Naive thymus-derived CD8-positive, alpha-beta T cell (primary cell): Measurements from ENCODE around the gene DAB2IP. TPM values are rescaled to one million over a fixed set of nuclear protein-coding genes. Genes with fewer than 3 reads are reported as not detected.

ENCODE experiments used
- ATAC-seq, 2 donors: fragments of 150-1000 bp; cut with Tn5 transposase in 1 of 2; sonication (Bioruptor Pico), chemical (Tn5 transposase) in 1 of 2; 1 replicate in 1 of 2; 2 replicates in 1 of 2; pipeline ENCODE4 v1.10.0; 2021; ENCODE audit warnings: mild to moderate bottlenecking in 2 of 2, moderate library complexity in 2 of 2
- POLR2A ChIA-PET: fragments of 350-600 bp; sonication (Branson Sonifier 250); formaldehyde crosslinking; loops from one replicate; lab custom pipeline; 2021; ENCODE audit warnings: antibody characterized with exemption; lab: Charles Lee
- DNase-seq, 10 donors: peaks; one replicate each; pipeline versions ENCODE4 v3.0.0 to v3.0.0-alpha.2; 2020 to 2022
- H3K27ac Mint-ChIP-seq, 10 donors: one replicate each; pipeline ENCODE4 v1.8.0; 2020 to 2022; ENCODE audit warnings: mild to moderate bottlenecking in 10 of 10, mixed read lengths in 10 of 10, moderate library complexity in 4 of 10, inconsistent platforms in 1 of 10
- H3K27me3 Mint-ChIP-seq, 5 donors: one replicate each; pipeline ENCODE4 v1.8.0; 2021 to 2022; ENCODE audit warnings: mixed read lengths in 5 of 5
- H3K36me3 Mint-ChIP-seq, 3 donors: one replicate each; pipeline ENCODE4 v1.8.0; 2020 to 2022; ENCODE audit warnings: mixed read lengths in 3 of 3, mild to moderate bottlenecking in 2 of 3, inconsistent platforms in 1 of 3
- H3K4me1 Mint-ChIP-seq, 4 donors: one replicate each; pipeline ENCODE4 v1.8.0; 2021 to 2022; ENCODE audit warnings: mixed read lengths in 4 of 4
- H3K4me3 Mint-ChIP-seq, 10 donors: one replicate each; pipeline ENCODE4 v1.8.0; 2020 to 2022; ENCODE audit warnings: mild to moderate bottlenecking in 10 of 10, mixed read lengths in 10 of 10, moderate library complexity in 6 of 10, inconsistent platforms in 1 of 10
- H3K9me3 Mint-ChIP-seq, 9 donors: one replicate each; pipeline ENCODE4 v1.8.0; 2020 to 2022; ENCODE audit warnings: mixed read lengths in 9 of 9, mild to moderate bottlenecking in 3 of 9, inconsistent platforms in 1 of 9, moderate library complexity in 1 of 9
- polyA plus RNA-seq, 3 donors: library from polyadenylated mRNA; unstranded; fragments of 300-500 nt; fragmentation: Illumina TruSeq; gene quantifications; one replicate each; pipeline ENCODE4 v1.2.3, GENCODE V29; 2021
- total RNA-seq, 8 experiments: library from RNA in 2 of 8; stranded (reverse) in 2 of 8; gene quantifications; one replicate each; pipeline ENCODE4 v1.2.3 and lab custom pipeline; 2021 to 2026

The DAB2IP gene
- total and polyA plus RNA-seq, 5 experiments from 2014 or later, result not detected

GRCh38 chr9:121744687-121745395, 93.4 kb downstream of the DAB2IP start:
- peak in 1 of 2 donors; percentile 27 for ATAC-seq
- Mint-ChIP-seq H3K27me3 (peaks cover 0 to 1% (median 0%) of the 10 kb centered on the region in 5 donors), H3K4me1 (peaks cover 16 to 22% (median 19%) of the 10 kb centered on the region in 4 donors), H3K27ac (no peak overlapping the region), H3K36me3 (no peaks in the 10 kb centered on the region), H3K4me3 (no peak overlapping the region), H3K9me3 (no peaks in the 10 kb centered on the region)
- no peak for DNase-seq
- POLR2A ChIA-PET, result no interaction called here

DNA sequence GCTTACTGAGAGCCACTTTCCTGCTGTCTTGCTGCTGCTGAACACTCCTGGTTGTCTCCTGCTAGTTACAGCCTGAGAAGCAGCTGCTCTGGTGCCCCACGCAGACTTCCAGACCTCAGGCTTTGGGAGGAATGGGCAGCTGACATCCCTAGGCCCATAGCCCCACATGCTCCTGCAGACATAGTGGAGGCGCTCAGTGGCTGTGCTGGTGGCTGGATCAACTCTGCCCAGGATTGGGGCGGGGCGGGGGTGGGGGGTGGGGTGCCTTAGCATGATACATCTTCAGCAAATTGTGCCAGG, 93.9 kb downstream of the DAB2IP start:
- H3K36me3 Mint-ChIP-seq, result no peaks in the 10 kb centered on the region
- H3K27ac Mint-ChIP-seq, result peak overlapping the region in 2 of 10 donors; percentile 4 to 90
- H3K9me3 Mint-ChIP-seq, result no peaks in the 10 kb centered on the region
- peaks cover 16 to 22% (median 19%) of the 10 kb centered on the region in 4 donors for H3K4me1 Mint-ChIP-seq
- no peaks in the 10 kb centered on the region for H3K27me3 Mint-ChIP-seq
- POLR2A ChIA-PET, result no interaction called here
- no peak overlapping the region for H3K4me3 Mint-ChIP-seq
- ATAC-seq (no peak), DNase-seq (no peak)

DNA sequence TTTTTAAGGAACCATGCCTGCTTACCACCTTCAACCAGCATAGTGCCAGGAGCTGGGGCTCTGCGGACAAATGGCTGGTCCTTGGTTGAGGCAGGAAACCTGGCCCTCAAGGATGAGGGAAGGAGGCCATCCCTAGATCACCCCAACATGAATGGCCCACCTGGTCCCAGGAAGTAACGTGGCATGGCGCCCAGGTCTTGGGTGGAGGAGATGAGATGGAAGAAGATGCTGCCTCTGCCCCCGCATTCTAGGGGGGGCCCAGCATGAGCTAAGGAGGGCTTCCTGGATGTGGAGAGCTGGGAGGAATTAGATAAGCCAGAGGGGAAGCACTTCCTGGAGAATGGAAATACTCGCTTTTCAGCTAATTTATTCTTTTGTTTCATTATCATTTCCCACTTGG, 95.0 kb downstream of the DAB2IP start:
- ATAC-seq (no peak), DNase-seq (no peak)
- Mint-ChIP-seq H3K4me3 (peak overlapping the region in 3 of 10 donors; percentile 36 to 65 (median 50)), H3K4me1 (peaks cover 16 to 22% (median 19%) of the 10 kb centered on the region in 4 donors), H3K27ac (peak overlapping the region in 7 of 10 donors; percentile 21 to 90 (median 72)), H3K9me3 (no peaks in the 10 kb centered on the region), H3K36me3 (no peaks in the 10 kb centered on the region), H3K27me3 (no peaks in the 10 kb centered on the region)
- POLR2A ChIA-PET, result no interaction called here

- POLR2A ChIA-PET, result no interaction called here
- Mint-ChIP-seq H3K27ac (peak overlapping the region in 6 of 10 donors; percentile 11 to 90 (median 73)), H3K4me1 (peaks cover 16 to 22% (median 19%) of the 10 kb centered on the region in 4 donors), H3K36me3 (no peaks in the 10 kb centered on the region), H3K27me3 (no peaks in the 10 kb centered on the region), H3K4me3 (peak overlapping the region in 2 of 10 donors; percentile 36 to 50), H3K9me3 (no peaks in the 10 kb centered on the region)
- ATAC-seq (no peak), DNase-seq (no peak)
These were observed 95.4 kb downstream of the DAB2IP start for GRCh38 chr9:121746866-121747265.

- POLR2A ChIA-PET, result no interaction called here
- ATAC-seq (peak; percentile 82 to 88), DNase-seq (peak in 5 of 10 donors; percentile 23 to 55 (median 32))
- H3K9me3 Mint-ChIP-seq, result no peaks in the 10 kb centered on the region
- peaks cover 16 to 22% (median 19%) of the 10 kb centered on the region in 4 donors for H3K4me1 Mint-ChIP-seq
- H3K27me3 Mint-ChIP-seq, result no peaks in the 10 kb centered on the region
- H3K27ac Mint-ChIP-seq, result peak overlapping the region; percentile 7 to 92 (median 34)
- H3K4me3 Mint-ChIP-seq, result peak overlapping the region; percentile 12 to 75 (median 30)
- H3K36me3 Mint-ChIP-seq, result no peaks in the 10 kb centered on the region
These were observed 96.6 kb downstream of the DAB2IP start for GRCh38 chr9:121748074-121748473.

GRCh38 chr9:121748727-121749423, 97.4 kb downstream of the DAB2IP start:
- Mint-ChIP-seq H3K4me3 (peak overlapping the region in 3 of 10 donors; percentile 7 to 63 (median 29)), H3K36me3 (no peaks in the 10 kb centered on the region), H3K9me3 (no peaks in the 10 kb centered on the region), H3K27me3 (no peaks in the 10 kb centered on the region), H3K27ac (peak overlapping the region in 6 of 10 donors; percentile 8 to 92 (median 38)), H3K4me1 (peaks cover 16 to 22% (median 19%) of the 10 kb centered on the region in 4 donors)
- peak in 1 of 2 donors; percentile 7 for ATAC-seq
- POLR2A ChIA-PET, result no interaction called here
- no peak for DNase-seq

- ATAC-seq (no peak), DNase-seq (no peak)
- no peaks in the 10 kb centered on the region for H3K9me3 Mint-ChIP-seq
- H3K27me3 Mint-ChIP-seq, result no peaks in the 10 kb centered on the region
- POLR2A ChIA-PET, result no interaction called here
- H3K36me3 Mint-ChIP-seq, result no peaks in the 10 kb centered on the region
- no peak overlapping the region for H3K4me3 Mint-ChIP-seq
- peak overlapping the region in 1 of 10 donors; percentile 63 for H3K27ac Mint-ChIP-seq
- peaks cover 16 to 22% (median 19%) of the 10 kb centered on the region in 4 donors for H3K4me1 Mint-ChIP-seq
These were observed 98.2 kb downstream of the DAB2IP start for GRCh38 chr9:121749614-121750013.

GRCh38 chr9:121750259-121750714, 98.9 kb downstream of the DAB2IP start:
- Mint-ChIP-seq H3K27ac (no peak overlapping the region), H3K36me3 (no peaks in the 10 kb centered on the region), H3K9me3 (no peaks in the 10 kb centered on the region), H3K4me3 (no peak overlapping the region), H3K4me1 (peaks cover 16 to 22% (median 19%) of the 10 kb centered on the region in 4 donors), H3K27me3 (no peaks in the 10 kb centered on the region)
- POLR2A ChIA-PET, result no interaction called here
- DNase-seq, result no peak
- no peak for ATAC-seq

DNA sequence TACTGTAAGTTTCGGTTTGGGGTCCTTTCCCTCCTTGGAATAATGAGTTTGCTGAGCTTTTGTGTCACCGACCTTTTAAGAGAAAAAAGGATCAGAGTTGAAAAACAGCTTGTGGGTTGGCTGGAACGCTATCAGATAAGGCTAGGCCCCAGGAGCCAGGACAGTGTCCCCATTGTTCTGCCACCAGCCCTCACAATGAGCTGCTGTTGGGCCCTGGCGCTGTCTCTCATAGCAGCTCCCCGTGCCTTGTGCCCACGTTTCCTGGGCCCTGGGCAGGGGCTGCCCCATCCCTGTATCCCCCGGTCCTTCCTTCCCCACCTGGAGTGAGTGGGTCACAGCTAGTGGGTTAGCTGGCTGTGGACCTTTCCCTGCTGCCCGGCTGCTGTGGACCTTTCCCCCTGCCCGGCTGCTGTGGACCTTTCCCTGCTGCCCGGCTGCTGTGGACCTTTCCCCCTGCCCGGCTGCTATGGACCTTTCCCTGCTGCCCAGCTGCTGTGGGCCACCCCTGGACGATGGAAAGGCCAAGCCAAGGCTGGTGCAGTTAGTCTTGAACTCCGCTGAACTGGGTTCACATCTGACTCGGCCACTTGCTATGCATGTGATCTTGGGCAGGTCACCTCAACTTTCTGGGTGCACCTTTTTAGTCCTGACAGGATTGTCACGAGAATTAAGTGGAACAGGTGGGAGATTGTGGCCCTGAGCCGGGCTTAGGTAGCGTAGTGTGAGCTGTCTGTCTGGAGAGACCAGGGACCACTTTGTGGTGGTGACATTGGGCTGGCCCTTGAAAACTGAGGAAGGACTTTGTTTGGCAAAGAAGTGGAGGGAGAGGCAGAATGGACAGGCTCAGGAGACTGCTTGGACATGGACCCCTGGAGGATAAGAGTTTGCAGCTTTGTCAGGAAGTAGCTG, 99.5 kb downstream of the DAB2IP start:
- Mint-ChIP-seq H3K9me3 (no peaks in the 10 kb centered on the region), H3K27me3 (no peaks in the 10 kb centered on the region), H3K27ac (peak overlapping the region in 2 of 10 donors; percentile 18 to 38), H3K4me1 (peaks cover 13 to 22% (median 19%) of the 10 kb centered on the region in 4 donors), H3K4me3 (no peak overlapping the region), H3K36me3 (no peaks in the 10 kb centered on the region)
- DNase-seq, result no peak
- no peak for ATAC-seq
- POLR2A ChIA-PET, result no interaction called here

DNA sequence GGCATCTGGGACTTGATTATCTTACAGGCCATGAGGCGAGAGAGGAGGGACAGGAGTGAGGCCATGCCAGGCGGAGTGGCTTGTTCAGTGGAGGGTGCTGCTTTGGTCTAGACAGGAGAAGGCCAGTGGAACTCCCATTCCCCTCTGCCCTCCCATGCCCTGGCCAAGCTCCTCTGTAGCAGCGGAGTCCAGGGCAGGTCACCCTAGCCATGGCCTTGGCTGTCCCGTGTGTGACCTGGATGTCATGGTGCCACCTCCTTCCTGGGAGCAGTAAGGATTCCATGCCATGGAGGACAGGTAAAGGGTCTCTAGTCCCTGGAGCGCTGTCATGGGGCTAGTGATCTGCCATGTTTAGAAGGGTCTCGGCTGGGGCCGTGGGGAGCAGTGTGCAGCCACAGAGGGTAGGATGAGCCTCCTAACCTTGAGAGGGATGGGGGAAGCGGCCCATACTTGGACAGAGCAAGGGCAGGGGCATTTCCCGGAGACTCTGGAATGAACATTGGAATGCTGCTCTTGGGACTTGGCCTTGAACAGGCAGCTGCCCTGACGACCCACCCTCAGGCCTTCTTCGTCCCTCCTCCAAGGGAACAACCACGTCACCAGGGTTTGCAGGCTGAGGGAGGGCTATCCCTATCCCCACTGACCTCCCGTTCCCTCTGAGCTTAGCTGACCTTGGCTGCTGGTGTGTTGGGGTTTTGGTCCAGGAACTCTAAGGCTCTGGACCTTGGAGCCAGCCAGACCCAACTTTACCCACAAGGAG, 100.4 kb downstream of the DAB2IP start:
- H3K36me3 Mint-ChIP-seq, result no peaks in the 10 kb centered on the region
- POLR2A ChIA-PET, result no interaction called here
- H3K27me3 Mint-ChIP-seq, result no peaks in the 10 kb centered on the region
- no peak overlapping the region for H3K27ac Mint-ChIP-seq
- no peak overlapping the region for H3K4me3 Mint-ChIP-seq
- ATAC-seq (no peak), DNase-seq (no peak)
- peaks cover 9 to 17% (median 17%) of the 10 kb centered on the region in 4 donors for H3K4me1 Mint-ChIP-seq
- no peaks in the 10 kb centered on the region for H3K9me3 Mint-ChIP-seq

DNA sequence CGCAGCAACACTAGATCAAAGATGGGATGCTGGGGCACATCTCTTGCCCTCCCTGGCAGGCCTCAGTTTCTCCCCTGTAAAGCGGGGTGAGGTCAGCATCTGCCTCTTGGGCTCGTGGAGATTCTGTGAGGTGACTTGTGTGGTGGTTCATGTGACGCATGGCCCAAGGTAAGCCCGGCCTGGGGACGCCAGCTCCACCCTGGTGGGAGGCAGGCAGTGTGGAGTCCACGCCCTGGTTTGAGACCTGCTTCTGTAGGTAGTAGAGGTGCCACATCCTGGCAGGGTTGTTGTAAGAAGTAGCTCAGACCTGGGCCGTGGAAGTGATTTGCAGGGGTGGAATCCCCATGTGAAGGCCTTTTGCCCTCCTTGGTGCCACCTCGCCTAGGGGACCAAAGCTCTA, 101.5 kb downstream of the DAB2IP start:
- no peaks in the 10 kb centered on the region for H3K36me3 Mint-ChIP-seq
- DNase-seq (no peak), ATAC-seq (no peak)
- peak overlapping the region in 1 of 10 donors; percentile 69 for H3K27ac Mint-ChIP-seq
- no peaks in the 10 kb centered on the region for H3K9me3 Mint-ChIP-seq
- peaks cover 5 to 12% (median 10%) of the 10 kb centered on the region in 4 donors for H3K4me1 Mint-ChIP-seq
- no peaks in the 10 kb centered on the region for H3K27me3 Mint-ChIP-seq
- POLR2A ChIA-PET, result no interaction called here
- no peak overlapping the region for H3K4me3 Mint-ChIP-seq
